SK-N-SH (cell line): Measurements from ENCODE around the gene TMTC4. TPM values are rescaled to one million over a fixed set of nuclear protein-coding genes. Genes with fewer than 3 reads are reported as not detected.

Source experiments
- CTCF ChIA-PET: fragments of 300-600, 350-600 bp; formaldehyde crosslinking; extraction: SDS; loops from one replicate; lab custom pipeline; 2021; lab: Yijun Ruan, JAX
- POLR2A ChIA-PET: fragments of 350-600 bp; sonication (Branson Sonifier 250); formaldehyde crosslinking; extraction: SDS; loops from one replicate; lab custom pipeline; 2020; ENCODE audit warnings: antibody characterized with exemption, inconsistent platforms; lab: Yijun Ruan, JAX
- DNase-seq: peaks from one replicate; pipeline ENCODE4 v3.0.0; 2012
- H2AFZ ChIP-seq: fragments of 200-600 bp; sonication (generic); 2 replicates; pipeline ENCODE4 v1.8.1; 2016; ENCODE audit warnings: antibody characterized with exemption, mild to moderate bottlenecking, low read depth
- H3F3A ChIP-seq: fragments of 200-600 bp; sonication (generic); replicated peaks from 2 replicates; pipeline ENCODE3; 2016; ENCODE audit warnings: antibody characterized with exemption, mild to moderate bottlenecking; ENCODE audit not compliant: insufficient read depth
- H3K27ac ChIP-seq, 2 experiments: fragments of 200-500 bp in 1 of 2; fragments of 200-600 bp in 1 of 2; sonication (Bioruptor generic) in 1 of 2; sonication (generic), shearing (Covaris generic) in 1 of 2; 2 replicates each; pipeline versions ENCODE4 v1.5.1 to v1.6.1; 2014 to 2016; ENCODE audit warnings: low read depth in 2 of 2, inconsistent platforms in 1 of 2, low read length in 1 of 2, mild to moderate bottlenecking in 1 of 2, mixed read lengths in 1 of 2
- H3K27me3 ChIP-seq: fragments of 200-600 bp; sonication (generic), shearing (Covaris generic); 2 replicates; pipeline ENCODE4 v1.6.1; 2016; ENCODE audit warnings: mixed run types; ENCODE audit not compliant: insufficient read depth
- H3K36me3 ChIP-seq, 2 experiments: fragments of 200-500 bp in 1 of 2; fragments of 200-600 bp in 1 of 2; sonication (Bioruptor generic) in 1 of 2; sonication (generic) in 1 of 2; replicated peaks in 1 of 2; 2 replicates each; pipeline versions ENCODE3 to v1.5.1; 2014 to 2016; ENCODE audit warnings: low read length in 1 of 2, mild to moderate bottlenecking in 1 of 2; ENCODE audit not compliant: insufficient read depth in 2 of 2, control insufficient read depth in 1 of 2
- H3K4me1 ChIP-seq, 2 experiments: fragments of 200-500 bp in 1 of 2; fragments of 200-600 bp in 1 of 2; sonication (Bioruptor generic) in 1 of 2; sonication (generic), shearing (Covaris generic) in 1 of 2; 2 replicates each; pipeline versions ENCODE4 v1.5.1 to v1.6.1; 2014 to 2016; ENCODE audit warnings: low read depth in 1 of 2, low read length in 1 of 2, mixed run types in 1 of 2; ENCODE audit not compliant: insufficient read depth in 2 of 2, control insufficient read depth in 1 of 2
- H3K4me2 ChIP-seq: fragments of 200-600 bp; sonication (generic), shearing (Covaris generic); 2 replicates; pipeline ENCODE4 v1.6.1; 2017; ENCODE audit warnings: mixed run types
- H3K4me3 ChIP-seq, 2 experiments: fragments of 200-500 bp in 1 of 2; fragments of 200-600 bp in 1 of 2; sonication (Bioruptor generic) in 1 of 2; sonication (generic), shearing (Covaris generic) in 1 of 2; 2 replicates each; pipeline versions ENCODE4 v1.5.1 to v1.8.1; 2014 to 2016; ENCODE audit warnings: low read depth in 2 of 2, inconsistent platforms in 1 of 2, low read length in 1 of 2, mild to moderate bottlenecking in 1 of 2, mixed read lengths in 1 of 2, moderate library complexity in 1 of 2
- H3K79me2 ChIP-seq: fragments of 200-600 bp; sonication (generic); 2 replicates; pipeline ENCODE4 v1.8.1; 2017; ENCODE audit warnings: mild to moderate bottlenecking; ENCODE audit not compliant: insufficient read depth
- H3K9ac ChIP-seq: fragments of 200-600 bp; sonication (generic); 2 replicates; pipeline ENCODE4 v1.6.1; 2017; ENCODE audit warnings: mixed run types
- H3K9me2 ChIP-seq: fragments of 200-600 bp; sonication (generic); 2 replicates; pipeline ENCODE4 v1.6.1; 2017; ENCODE audit warnings: mixed run types
- H3K9me3 ChIP-seq: fragments of 200-600 bp; sonication (generic); 2 replicates; pipeline ENCODE4 v1.6.1; 2017; ENCODE audit warnings: mixed run types, mild to moderate bottlenecking, moderate library complexity
- H4K20me1 ChIP-seq: fragments of 200-600 bp; sonication (generic); 2 replicates; pipeline ENCODE4 v1.6.1; 2017; ENCODE audit warnings: mild to moderate bottlenecking, mixed run types; ENCODE audit not compliant: insufficient read depth
- CHD2 ChIP-seq: fragments of 150-350 bp; IDR thresholded peaks from 2 replicates; pipeline ENCODE4 v1.6.1; 2018; ENCODE audit warnings: low read length; ENCODE audit not compliant: partially characterized antibody
- EP300 ChIP-seq, 2 experiments: IDR thresholded peaks; 2 replicates each; pipeline versions ENCODE4 v1.4.0 to v1.6.1; 2012; ENCODE audit warnings: borderline replicate concordance in 1 of 2, low read depth in 1 of 2, low read length in 1 of 2
- EZH2phosphoT487 ChIP-seq: fragments of 200-600 bp; sonication (generic); IDR thresholded peaks from 2 replicates; pipeline ENCODE4 v1.6.1; 2017; ENCODE audit warnings: low read depth, mixed run types, mild to moderate bottlenecking, antibody characterized with exemption, moderate library complexity, borderline replicate concordance
- FOSL2 ChIP-seq: IDR thresholded peaks from 2 replicates; pipeline ENCODE4 v1.4.0; 2012; ENCODE audit warnings: low read depth, mild to moderate bottlenecking, moderate library complexity, borderline replicate concordance
- FOXJ3 ChIP-seq: sonication (generic); formaldehyde crosslinking; IDR thresholded peaks from 2 replicates; pipeline ENCODE4 v1.5.1; 2020; ENCODE audit warnings: mild to moderate bottlenecking, missing genetic modification reagents
- FOXM1 ChIP-seq: IDR thresholded peaks from 2 replicates; pipeline ENCODE4 v1.4.0; 2012; ENCODE audit warnings: low read depth, mild to moderate bottlenecking
- GABPA ChIP-seq: IDR thresholded peaks from 2 replicates; pipeline ENCODE4 v1.4.0; 2012; ENCODE audit warnings: low read depth, mild to moderate bottlenecking
- JUND ChIP-seq: IDR thresholded peaks from 2 replicates; pipeline ENCODE4 v1.4.0; 2012
- MXI1 ChIP-seq: IDR thresholded peaks from 2 replicates; pipeline ENCODE4 v1.6.1; 2012; ENCODE audit warnings: mild to moderate bottlenecking, low read depth, low read length, improper control_type of control experiment
- NFIC ChIP-seq: IDR thresholded peaks from 2 replicates; pipeline ENCODE4 v1.4.0; 2012; ENCODE audit warnings: borderline replicate concordance
- NRF1 ChIP-seq: IDR thresholded peaks from 2 replicates; pipeline ENCODE4 v1.6.1; 2012; ENCODE audit warnings: low read depth, mild to moderate bottlenecking, low read length
- POLR2AphosphoS5 ChIP-seq: IDR thresholded peaks from 2 replicates; pipeline ENCODE4 v1.6.1; 2012; ENCODE audit warnings: low read depth, low read length
- RAD21 ChIP-seq: IDR thresholded peaks from 2 replicates; pipeline ENCODE4 v1.6.1; 2012; ENCODE audit warnings: mild to moderate bottlenecking, low read length
- RFX5 ChIP-seq: IDR thresholded peaks from 2 replicates; pipeline ENCODE4 v1.6.1; 2012; ENCODE audit warnings: mild to moderate bottlenecking, improper control_type of control experiment, low read length
- SIN3A ChIP-seq: IDR thresholded peaks from 2 replicates; pipeline ENCODE4 v1.6.1; 2012; ENCODE audit warnings: low read depth, mild to moderate bottlenecking, low read length, moderate library complexity, borderline replicate concordance
- SMC3 ChIP-seq: IDR thresholded peaks from 2 replicates; pipeline ENCODE4 v1.6.1; 2012; ENCODE audit warnings: low read depth, low read length, improper control_type of control experiment
- TCF12 ChIP-seq: IDR thresholded peaks from 2 replicates; pipeline ENCODE4 v1.4.0; 2012
- TEAD4 ChIP-seq: IDR thresholded peaks from 2 replicates; pipeline ENCODE4 v1.4.0; 2012; ENCODE audit warnings: mild to moderate bottlenecking, borderline replicate concordance; ENCODE audit not compliant: insufficient read depth
- WGBS: methylation state at CpG from one replicate; pipeline ENCODE4 v1.1.6; 2017; ENCODE audit warnings: low lambda C conversion rate; 5-methylcytosine and 5-hydroxymethylcytosine counted together
- polyA plus RNA-seq, 3 experiments: library from polyadenylated mRNA; depleted of rRNA; stranded (reverse); fragments of >200 nt; gene quantifications; 2 replicates each; pipeline ENCODE4 v1.2.3, GENCODE V29; 2012
- TF ChIP-seq, protein P1 (sequence below): IDR thresholded peaks from 2 replicates; pipeline ENCODE4 v1.4.0; 2012; ENCODE audit warnings: low read depth
- TF ChIP-seq, protein P2 (sequence below): IDR thresholded peaks from 2 replicates; pipeline ENCODE4 v1.4.0; 2012; ENCODE audit warnings: low read depth, borderline replicate concordance
- TF ChIP-seq, protein P3 (sequence below): fragments of 150-350 bp; IDR thresholded peaks from 2 replicates; pipeline ENCODE4 v1.6.1; 2016; ENCODE audit warnings: mild to moderate bottlenecking, low read depth, low read length
- TF ChIP-seq, protein P4 (sequence below): fragments of 200-600 bp; sonication (generic); IDR thresholded peaks from 2 replicates; pipeline ENCODE4 v1.6.1; 2017; ENCODE audit warnings: antibody characterized with exemption, mild to moderate bottlenecking, moderate library complexity

The TMTC4 gene
- polyA plus RNA-seq, 1 of the 3 experiments (the other 2 are of a cell fraction), result 22.3 TPM

DNA sequence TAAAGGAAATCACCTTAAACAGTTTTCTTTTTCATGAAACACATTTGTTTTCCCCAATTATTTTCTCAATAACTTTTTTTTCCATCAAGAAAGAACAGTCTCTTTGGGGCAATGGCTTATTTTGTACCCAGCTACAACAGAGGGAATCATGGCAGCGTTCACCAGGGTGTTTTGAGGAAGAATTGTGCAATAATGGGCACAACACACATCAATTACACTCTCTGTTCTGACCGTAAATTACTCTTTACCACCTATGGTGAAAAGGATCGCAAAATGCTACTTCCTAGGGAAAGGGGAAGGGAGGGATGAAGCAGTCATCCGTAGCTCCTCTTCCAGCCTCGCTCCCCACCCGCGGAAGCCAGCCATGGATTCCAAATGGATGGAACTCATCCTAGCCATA lies 38.6 kb downstream of the TMTC4 start:
- Histone ChIP-seq H3K9ac (no peak overlapping the region), H3F3A (no peaks in the 10 kb centered on the region), H4K20me1 (no peaks in the 10 kb centered on the region), H3K4me1 (no peaks in the 10 kb centered on the region), H3K27ac (no peak overlapping the region), H3K9me2 (no peaks in the 10 kb centered on the region), H3K79me2 (no peaks in the 10 kb centered on the region), H2AFZ (no peak overlapping the region), H3K4me2 (no peak overlapping the region), H3K36me3 (peaks cover 39 to 54% of the 10 kb centered on the region in 2 experiments), H3K9me3 (no peaks in the 10 kb centered on the region), H3K4me3 (no peak overlapping the region), H3K27me3 (no peaks in the 10 kb centered on the region)
- no peak for TF ChIP-seq TEAD4
- no peak for TF ChIP-seq SMC3
- no peak for TF ChIP-seq POLR2AphosphoS5
- TF ChIP-seq EP300 (IDR thresholded peaks at IDR 0.05; ENCODE audit: borderline replicate concordance in 1 of 2, low read depth in 1 of 2, low read length in 1 of 2), result no peak
- no peak for TF ChIP-seq SIN3A
- no peak for TF ChIP-seq MXI1
- TF ChIP-seq FOXM1, result no peak
- TF ChIP-seq, protein P1, sequence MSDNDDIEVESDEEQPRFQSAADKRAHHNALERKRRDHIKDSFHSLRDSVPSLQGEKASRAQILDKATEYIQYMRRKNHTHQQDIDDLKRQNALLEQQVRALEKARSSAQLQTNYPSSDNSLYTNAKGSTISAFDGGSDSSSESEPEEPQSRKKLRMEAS, result no peak
- TF ChIP-seq FOSL2, result no peak
- no peak for TF ChIP-seq GABPA
- TF ChIP-seq, protein P2, sequence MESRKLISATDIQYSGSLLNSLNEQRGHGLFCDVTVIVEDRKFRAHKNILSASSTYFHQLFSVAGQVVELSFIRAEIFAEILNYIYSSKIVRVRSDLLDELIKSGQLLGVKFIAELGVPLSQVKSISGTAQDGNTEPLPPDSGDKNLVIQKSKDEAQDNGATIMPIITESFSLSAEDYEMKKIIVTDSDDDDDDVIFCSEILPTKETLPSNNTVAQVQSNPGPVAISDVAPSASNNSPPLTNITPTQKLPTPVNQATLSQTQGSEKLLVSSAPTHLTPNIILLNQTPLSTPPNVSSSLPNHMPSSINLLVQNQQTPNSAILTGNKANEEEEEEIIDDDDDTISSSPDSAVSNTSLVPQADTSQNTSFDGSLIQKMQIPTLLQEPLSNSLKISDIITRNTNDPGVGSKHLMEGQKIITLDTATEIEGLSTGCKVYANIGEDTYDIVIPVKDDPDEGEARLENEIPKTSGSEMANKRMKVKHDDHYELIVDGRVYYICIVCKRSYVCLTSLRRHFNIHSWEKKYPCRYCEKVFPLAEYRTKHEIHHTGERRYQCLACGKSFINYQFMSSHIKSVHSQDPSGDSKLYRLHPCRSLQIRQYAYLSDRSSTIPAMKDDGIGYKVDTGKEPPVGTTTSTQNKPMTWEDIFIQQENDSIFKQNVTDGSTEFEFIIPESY, result no peak
- no peak for TF ChIP-seq EZH2phosphoT487
- no peak for TF ChIP-seq RFX5
- no peak for TF ChIP-seq JUND
- no peak for TF ChIP-seq TCF12
- no peak for TF ChIP-seq FOXJ3
- no peak for TF ChIP-seq CHD2
- no peak for TF ChIP-seq RAD21
- TF ChIP-seq NRF1, result no peak
- POLR2A ChIA-PET, result no interaction called here
- CTCF ChIA-PET, result no interaction called here
- no peak for DNase-seq
- 98% methylated on average over 7 of the region's 7 CpGs for WGBS

DNA sequence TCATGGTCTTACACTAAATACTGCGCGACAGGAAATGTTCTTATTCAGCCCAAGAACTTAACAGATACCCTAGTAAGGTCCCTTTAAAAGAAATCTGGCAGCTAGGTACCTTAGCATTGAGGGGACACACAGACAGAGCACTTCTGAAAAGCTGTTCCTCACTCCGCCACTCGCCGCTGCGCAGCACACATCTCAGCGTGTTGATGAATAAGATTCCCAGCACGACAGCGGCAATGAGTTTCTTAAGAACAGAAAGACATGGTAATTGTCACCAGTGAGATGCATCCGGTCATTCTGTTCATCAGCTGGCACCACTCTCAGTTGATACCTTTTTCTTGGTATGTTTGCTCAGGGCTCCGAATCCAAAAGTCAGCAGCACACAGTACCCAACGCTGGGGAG lies 39.9 kb downstream of the TMTC4 start:
- Histone ChIP-seq H3K27me3 (no peaks in the 10 kb centered on the region), H3K36me3 (peaks cover 32 to 62% of the 10 kb centered on the region in 2 experiments), H4K20me1 (no peaks in the 10 kb centered on the region), H3K4me3 (no peak overlapping the region), H3F3A (no peaks in the 10 kb centered on the region), H2AFZ (no peak overlapping the region), H3K79me2 (no peaks in the 10 kb centered on the region), H3K27ac (no peak overlapping the region), H3K9me3 (no peaks in the 10 kb centered on the region), H3K9me2 (no peaks in the 10 kb centered on the region), H3K4me1 (no peaks in the 10 kb centered on the region), H3K9ac (no peak overlapping the region), H3K4me2 (no peak overlapping the region)
- DNase-seq, result no peak
- CTCF ChIA-PET, result no interaction called here
- 78% methylated on average over 8 of the region's 12 CpGs for WGBS
- POLR2A ChIA-PET, result no interaction called here
- TF ChIP-seq NFIC (no peak), RAD21 (no peak), GABPA (no peak), FOSL2 (no peak)
- TF ChIP-seq, protein P3, sequence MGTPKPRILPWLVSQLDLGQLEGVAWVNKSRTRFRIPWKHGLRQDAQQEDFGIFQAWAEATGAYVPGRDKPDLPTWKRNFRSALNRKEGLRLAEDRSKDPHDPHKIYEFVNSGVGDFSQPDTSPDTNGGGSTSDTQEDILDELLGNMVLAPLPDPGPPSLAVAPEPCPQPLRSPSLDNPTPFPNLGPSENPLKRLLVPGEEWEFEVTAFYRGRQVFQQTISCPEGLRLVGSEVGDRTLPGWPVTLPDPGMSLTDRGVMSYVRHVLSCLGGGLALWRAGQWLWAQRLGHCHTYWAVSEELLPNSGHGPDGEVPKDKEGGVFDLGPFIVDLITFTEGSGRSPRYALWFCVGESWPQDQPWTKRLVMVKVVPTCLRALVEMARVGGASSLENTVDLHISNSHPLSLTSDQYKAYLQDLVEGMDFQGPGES, result no peak
- TF ChIP-seq, protein P4, sequence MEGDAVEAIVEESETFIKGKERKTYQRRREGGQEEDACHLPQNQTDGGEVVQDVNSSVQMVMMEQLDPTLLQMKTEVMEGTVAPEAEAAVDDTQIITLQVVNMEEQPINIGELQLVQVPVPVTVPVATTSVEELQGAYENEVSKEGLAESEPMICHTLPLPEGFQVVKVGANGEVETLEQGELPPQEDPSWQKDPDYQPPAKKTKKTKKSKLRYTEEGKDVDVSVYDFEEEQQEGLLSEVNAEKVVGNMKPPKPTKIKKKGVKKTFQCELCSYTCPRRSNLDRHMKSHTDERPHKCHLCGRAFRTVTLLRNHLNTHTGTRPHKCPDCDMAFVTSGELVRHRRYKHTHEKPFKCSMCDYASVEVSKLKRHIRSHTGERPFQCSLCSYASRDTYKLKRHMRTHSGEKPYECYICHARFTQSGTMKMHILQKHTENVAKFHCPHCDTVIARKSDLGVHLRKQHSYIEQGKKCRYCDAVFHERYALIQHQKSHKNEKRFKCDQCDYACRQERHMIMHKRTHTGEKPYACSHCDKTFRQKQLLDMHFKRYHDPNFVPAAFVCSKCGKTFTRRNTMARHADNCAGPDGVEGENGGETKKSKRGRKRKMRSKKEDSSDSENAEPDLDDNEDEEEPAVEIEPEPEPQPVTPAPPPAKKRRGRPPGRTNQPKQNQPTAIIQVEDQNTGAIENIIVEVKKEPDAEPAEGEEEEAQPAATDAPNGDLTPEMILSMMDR, result no peak
- TF ChIP-seq, all 33 proteins: peak for 0
